ENCODE results near the gene UBALD1.

DNA sequence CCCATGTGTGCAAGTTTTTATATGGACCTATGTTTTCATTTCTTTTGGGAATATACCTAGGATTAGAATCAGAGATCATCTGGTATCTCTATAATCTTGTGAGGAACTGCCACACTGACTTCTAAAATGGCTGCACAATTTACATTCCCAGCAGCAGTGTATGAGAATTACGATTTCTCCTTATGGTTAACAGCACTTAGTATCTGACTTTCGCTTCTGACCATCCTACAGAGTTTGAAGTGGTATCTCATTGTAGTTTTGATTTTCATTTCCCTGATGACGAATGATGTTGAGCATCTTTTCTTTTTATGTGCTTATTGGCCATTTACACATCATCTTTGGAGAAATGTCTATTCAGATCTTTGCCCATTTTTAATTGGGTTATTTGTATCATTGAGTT, 48.5 kb downstream of the UBALD1 start:
- TF ChIP-seq, protein P1, sequence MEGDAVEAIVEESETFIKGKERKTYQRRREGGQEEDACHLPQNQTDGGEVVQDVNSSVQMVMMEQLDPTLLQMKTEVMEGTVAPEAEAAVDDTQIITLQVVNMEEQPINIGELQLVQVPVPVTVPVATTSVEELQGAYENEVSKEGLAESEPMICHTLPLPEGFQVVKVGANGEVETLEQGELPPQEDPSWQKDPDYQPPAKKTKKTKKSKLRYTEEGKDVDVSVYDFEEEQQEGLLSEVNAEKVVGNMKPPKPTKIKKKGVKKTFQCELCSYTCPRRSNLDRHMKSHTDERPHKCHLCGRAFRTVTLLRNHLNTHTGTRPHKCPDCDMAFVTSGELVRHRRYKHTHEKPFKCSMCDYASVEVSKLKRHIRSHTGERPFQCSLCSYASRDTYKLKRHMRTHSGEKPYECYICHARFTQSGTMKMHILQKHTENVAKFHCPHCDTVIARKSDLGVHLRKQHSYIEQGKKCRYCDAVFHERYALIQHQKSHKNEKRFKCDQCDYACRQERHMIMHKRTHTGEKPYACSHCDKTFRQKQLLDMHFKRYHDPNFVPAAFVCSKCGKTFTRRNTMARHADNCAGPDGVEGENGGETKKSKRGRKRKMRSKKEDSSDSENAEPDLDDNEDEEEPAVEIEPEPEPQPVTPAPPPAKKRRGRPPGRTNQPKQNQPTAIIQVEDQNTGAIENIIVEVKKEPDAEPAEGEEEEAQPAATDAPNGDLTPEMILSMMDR (conservative IDR thresholded peaks at IDR 0.05; ENCODE audit: low read depth, low read length), result no peak
- TF ChIP-seq EZH2 (IDR thresholded peaks at IDR 0.05; ENCODE audit: low read length, unreplicated experiment) (no peak), EZH2phosphoT487 (IDR thresholded peaks at IDR 0.05; ENCODE audit: borderline replicate concordance, low read length) (no peak)
